Left ventricle myocardium inferior (tissue), 1 donor: ENCODE measurements around the gene PDK4. TPM values are rescaled to one million over a fixed set of nuclear protein-coding genes. Genes with fewer than 3 reads are reported as not detected.

Source experiments
- DNase-seq: peaks from one replicate; pipeline ENCODE4 v3.0.0-alpha.2; 2020
- H3K27ac ChIP-seq: fragments of 200-600 bp; replicated peaks from 2 replicates; pipeline ENCODE4 v1.8.0; 2021
- H3K27me3 ChIP-seq: fragments of 200-600 bp; 2 replicates; pipeline ENCODE4 v1.8.0; 2021; ENCODE audit warnings: low read depth
- H3K36me3 ChIP-seq: fragments of 200-600 bp; 2 replicates; pipeline ENCODE4 v1.8.0; 2021
- H3K4me1 ChIP-seq: fragments of 200-600 bp; 2 replicates; pipeline ENCODE4 v1.8.0; 2021
- H3K4me3 ChIP-seq: fragments of 200-600 bp; 2 replicates; pipeline ENCODE4 v1.8.0; 2021; ENCODE audit warnings: mild to moderate bottlenecking, moderate library complexity
- H3K9me3 ChIP-seq: fragments of 200-600 bp; replicated peaks from 2 replicates; pipeline ENCODE4 v1.8.0; 2021
- CTCF ChIP-seq: fragments of 200-600 bp; IDR thresholded peaks from 2 replicates; pipeline ENCODE4 v1.8.0; 2021; ENCODE audit warnings: antibody characterized with exemption, mild to moderate bottlenecking, borderline replicate concordance
- intact Hi-C: fragments of 100-400 bp; cut with micrococcal nuclease; formaldehyde crosslinking; loops from one replicate; pipeline ENCODE4 v1.11.0; 2022
- total RNA-seq: library from RNA; stranded (reverse); fragmentation: NEBNext Ultra II Directional; extraction: Animal tissue kit (Norgen Biotek cat#: 25700); gene quantifications from one replicate; pipeline ENCODE4 v1.2.1, GENCODE V29; 2021
- donor health status: DM: no; HTN: yes; CAD: no; lungs with severe emphysema.

PDK4 gene
- total RNA-seq, 1 donor from 2014 or later: 325 TPM

- H3K27me3 ChIP-seq: no peaks in the 10 kb centered on the region
- H3K4me3 ChIP-seq: no peak overlapping the region
- no peak for TF ChIP-seq CTCF
- no peak for DNase-seq
- H3K27ac ChIP-seq: peak overlapping the region; percentile 36
- peaks cover 32% of the 10 kb centered on the region for H3K4me1 ChIP-seq
- H3K36me3 ChIP-seq: peaks cover 48% of the 10 kb centered on the region
- intact Hi-C loops: no loop called here
- no peaks in the 10 kb centered on the region for H3K9me3 ChIP-seq
These were observed 13.6 kb downstream of the PDK4 start for GRCh38 chr7:95582578-95583293.

GRCh38 chr7:95581467-95581866, 14.8 kb downstream of the PDK4 start:
- Histone ChIP-seq H3K36me3 (peaks cover 35% of the 10 kb centered on the region), H3K9me3 (no peaks in the 10 kb centered on the region), H3K4me3 (no peak overlapping the region), H3K4me1 (peaks cover 20% of the 10 kb centered on the region), H3K27me3 (no peaks in the 10 kb centered on the region), H3K27ac (peak overlapping the region; percentile 36)
- intact Hi-C loops: no loop called here
- DNase-seq: no peak
- no peak for TF ChIP-seq CTCF

GRCh38 chr7:95579318-95579717, 17.0 kb downstream of the PDK4 start:
- Histone ChIP-seq H3K27ac (no peak overlapping the region), H3K4me1 (no peaks in the 10 kb centered on the region), H3K4me3 (no peak overlapping the region), H3K27me3 (no peaks in the 10 kb centered on the region), H3K36me3 (peaks cover 14% of the 10 kb centered on the region), H3K9me3 (no peaks in the 10 kb centered on the region)
- no peak for TF ChIP-seq CTCF
- DNase-seq: no peak
- intact Hi-C loops: no loop called here

- no peak for TF ChIP-seq CTCF
- H3K27me3 ChIP-seq: no peaks in the 10 kb centered on the region
- intact Hi-C loops: no loop called here
- no peaks in the 10 kb centered on the region for H3K4me1 ChIP-seq
- no peak overlapping the region for H3K4me3 ChIP-seq
- DNase-seq: no peak
- peaks cover 5% of the 10 kb centered on the region for H3K36me3 ChIP-seq
- no peaks in the 10 kb centered on the region for H3K9me3 ChIP-seq
- H3K27ac ChIP-seq: no peak overlapping the region
These were observed 17.9 kb downstream of the PDK4 start for GRCh38 chr7:95578299-95578855.

GRCh38 chr7:95577137-95577536, 19.2 kb downstream of the PDK4 start:
- intact Hi-C loops: no loop called here

More at GRCh38 chr7:95577137-95577536, 19.2 kb downstream of the PDK4 start:
- no peaks in the 10 kb centered on the region for H3K36me3 ChIP-seq
- no peaks in the 10 kb centered on the region for H3K27me3 ChIP-seq
- H3K4me1 ChIP-seq: no peaks in the 10 kb centered on the region
- no peak for TF ChIP-seq CTCF
- H3K27ac ChIP-seq: no peak overlapping the region
- DNase-seq: no peak
- no peak overlapping the region for H3K4me3 ChIP-seq
- H3K9me3 ChIP-seq: no peaks in the 10 kb centered on the region
